RWPE1 (cell line): Measurements from ENCODE around the gene LRRC10.

Source experiments
- CTCF ChIA-PET: fragments of 350-600 bp; sonication (Branson Sonifier 250); formaldehyde crosslinking; extraction: SDS; loops from one replicate; lab custom pipeline; 2021; lab: Yijun Ruan, JAX
- POLR2A ChIA-PET: fragments of 400-600 bp; formaldehyde crosslinking; extraction: SDS; loops from one replicate; lab custom pipeline; 2020; ENCODE audit warnings: antibody characterized with exemption; ENCODE audit not compliant: low non-redundant PET; lab: Yijun Ruan, JAX
- DNase-seq: peaks from one replicate; pipeline ENCODE4 v3.0.0; 2012; ENCODE audit warnings: low spot score
- H3K27ac ChIP-seq: fragments of 450-650 bp; 2 replicates; pipeline ENCODE4 v1.5.1; 2017
- CTCF ChIP-seq: fragments of 450-650 bp; conservative IDR thresholded peaks from 2 replicates; pipeline ENCODE4 v1.5.1; 2017; ENCODE audit warnings: low read depth, mild to moderate bottlenecking

Gene LRRC10

GRCh38 chr12:69583203-69583602, 27.5 kb downstream of the LRRC10 start:
- TF ChIP-seq CTCF, result no peak
- H3K27ac ChIP-seq, result no peak overlapping the region
- ChIA-PET POLR2A (no interaction called here), CTCF (no interaction called here)
- no peak for DNase-seq

- CTCF ChIA-PET, result interaction anchor here (0.6 to 1.8 kb wide), 2 partner anchors 10 to 14 kb away, joined by 3 to 12 read pairs; no protein-coding TSS in a partner anchor
- POLR2A ChIA-PET, result no interaction called here
- no peak overlapping the region for H3K27ac ChIP-seq
- no peak for DNase-seq
- TF ChIP-seq CTCF, result no peak
These were observed 30.6 kb downstream of the LRRC10 start for GRCh38 chr12:69580074-69580473.

GRCh38 chr12:69579029-69579428, 31.7 kb downstream of the LRRC10 start:
- no peak for DNase-seq

DNA sequence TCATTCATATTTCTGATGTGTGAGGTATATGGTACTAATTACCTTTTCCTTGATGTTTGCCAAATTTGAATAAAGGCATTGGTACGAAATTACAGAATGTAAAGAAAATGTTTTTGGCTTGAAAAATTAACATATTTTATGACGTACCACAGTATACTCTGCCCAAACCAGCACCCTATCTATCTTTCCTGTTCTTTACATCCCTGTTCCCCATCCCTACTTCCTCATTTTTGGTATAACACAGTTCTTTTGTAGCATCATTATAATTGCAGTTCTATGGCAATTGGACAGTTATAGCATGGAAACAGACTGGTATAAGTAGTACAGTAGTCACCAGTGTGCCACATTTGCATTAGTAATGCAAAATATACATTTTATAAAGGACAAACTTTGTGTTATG, 32.4 kb downstream of the LRRC10 start:
- POLR2A ChIA-PET, result no interaction called here
- DNase-seq, result no peak
- H3K27ac ChIP-seq, result no peak overlapping the region
- TF ChIP-seq CTCF, result no peak
- CTCF ChIA-PET, result no interaction called here

More at GRCh38 chr12:69579029-69579428, 31.7 kb downstream of the LRRC10 start:
- no peak for TF ChIP-seq CTCF
- ChIA-PET POLR2A (no interaction called here), CTCF (interaction anchor here (1.8 kb wide), 1 partner anchor 9 kb away, joined by 12 read pairs; no protein-coding TSS in a partner anchor)
- H3K27ac ChIP-seq, result no peak overlapping the region

- no peak for DNase-seq
- no peak for TF ChIP-seq CTCF
- CTCF ChIA-PET, result interaction anchor here (0.7 kb wide), 1 partner anchor 105 kb away, joined by 3 read pairs; the partner anchor contains the start of gene FRS2
- POLR2A ChIA-PET, result no interaction called here
- H3K27ac ChIP-seq, result no peak overlapping the region
These were observed 35.4 kb downstream of the LRRC10 start for GRCh38 chr12:69575346-69575745.

DNA sequence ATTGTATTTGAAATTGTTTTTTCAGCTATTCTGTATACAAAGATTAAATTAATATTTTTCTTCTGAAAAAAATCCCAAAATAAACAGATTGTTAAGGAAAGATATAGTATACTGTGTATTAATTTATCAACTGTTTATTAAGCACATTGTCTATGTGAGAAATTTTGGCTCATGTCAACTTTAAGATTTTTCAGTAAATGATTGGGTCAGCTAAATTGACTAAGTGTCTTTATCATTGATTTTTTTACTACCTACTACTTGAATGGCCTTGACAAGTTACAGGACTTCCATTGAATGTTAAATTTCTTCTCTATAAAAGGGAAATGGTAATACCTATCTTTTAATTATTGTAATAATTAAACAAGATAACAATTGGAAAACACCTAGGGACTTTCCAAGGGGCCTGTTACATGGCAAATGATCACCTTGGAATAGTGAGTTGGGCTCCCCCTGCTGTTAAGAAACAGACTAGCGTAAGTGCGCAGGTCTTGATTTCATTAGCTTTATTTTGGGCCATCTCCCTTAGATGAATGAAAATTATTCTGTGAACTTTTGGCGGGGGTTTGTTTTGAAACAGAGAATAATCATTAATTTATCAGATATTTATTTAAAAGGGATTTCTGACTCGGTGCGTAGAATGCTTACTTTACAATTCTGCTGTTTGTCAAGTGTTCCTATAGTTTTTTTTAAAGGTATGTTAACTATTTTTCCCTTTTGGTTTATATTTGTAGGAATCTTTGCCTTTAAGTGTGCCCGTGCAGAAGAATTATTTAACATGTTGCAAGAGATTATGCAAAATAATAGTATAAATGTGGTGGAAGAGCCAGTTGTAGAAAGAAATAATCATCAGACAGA, 39.9 kb downstream of the LRRC10 start:
- ChIA-PET POLR2A (no interaction called here), CTCF (interaction anchor here (0.6 to 2.7 kb wide), 12 partner anchors 8 to 1129 kb away, joined by 3 to 16 read pairs (median 4); partner anchors contain the start of genes FRS2 and LRRC10)
- H3K27ac ChIP-seq, result no peak overlapping the region
- DNase-seq, result peak; percentile 52
- peak; percentile 82 for TF ChIP-seq CTCF
